HG02588 (cell line): ENCODE measurements around the gene GMFB.

Experiments used
- ATAC-seq: cut with Tn5 transposase; IDR thresholded peaks from one replicate; pipeline ENCODE4 v1.9.1; 2021; ENCODE audit warnings: mild to moderate bottlenecking, moderate library complexity; ENCODE audit not compliant: unreplicated experiment

Gene GMFB

DNA sequence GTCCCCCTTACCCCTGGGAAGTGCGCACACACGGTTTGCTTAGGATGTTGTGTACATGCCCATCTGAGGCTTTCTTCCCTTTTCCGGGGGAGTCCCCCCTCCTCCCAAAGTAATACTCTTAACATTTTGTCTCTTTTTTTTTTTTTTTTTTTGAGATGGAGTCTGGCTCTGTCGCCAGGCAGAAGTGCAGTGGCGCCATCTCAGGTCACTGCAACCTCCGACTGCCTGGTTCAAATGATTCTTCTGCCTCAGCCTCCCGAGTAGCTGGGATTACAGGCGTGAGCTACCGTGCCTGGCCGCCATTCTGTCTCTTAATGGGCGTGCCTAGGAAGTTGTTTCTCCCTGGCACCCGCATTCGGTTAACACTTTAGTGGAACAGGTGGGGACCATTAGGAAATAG is 4.5 kb upstream of the GMFB start:
- no peak for ATAC-seq

DNA sequence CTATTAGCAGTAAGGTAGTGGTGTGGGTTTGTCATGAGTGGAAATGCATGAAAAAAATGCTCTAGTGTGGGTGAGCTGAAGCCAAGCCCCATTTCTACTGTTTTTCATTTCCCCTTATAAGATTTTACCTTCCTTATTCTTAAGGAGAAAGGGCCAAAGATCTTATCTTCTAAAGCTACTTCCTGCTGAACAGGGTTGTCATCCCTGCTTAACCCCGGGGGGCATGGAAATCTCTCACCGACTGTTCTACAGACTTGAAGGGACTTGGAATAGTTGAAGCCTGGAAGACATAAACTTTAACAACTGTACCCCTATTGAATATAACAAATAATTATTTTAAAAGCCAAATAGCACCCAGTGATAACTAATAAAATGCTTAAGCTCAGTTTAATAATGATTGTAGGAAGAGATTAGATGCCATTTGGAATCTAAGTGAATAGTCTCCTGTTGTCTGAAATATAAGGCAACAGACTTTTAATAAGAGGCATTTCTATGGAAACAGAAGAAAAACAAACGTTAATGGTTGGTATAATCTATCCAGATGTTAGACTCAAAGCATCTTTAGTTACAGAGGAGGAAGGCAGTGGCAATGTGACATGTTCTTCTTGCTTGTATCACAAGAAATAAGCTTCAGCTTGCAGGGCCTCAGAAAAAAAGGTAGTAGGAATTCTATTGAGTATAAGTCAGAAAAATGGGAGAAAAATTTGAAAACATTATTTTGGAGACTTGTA is 1.8 kb upstream of the GMFB start:
- ATAC-seq = no peak

DNA sequence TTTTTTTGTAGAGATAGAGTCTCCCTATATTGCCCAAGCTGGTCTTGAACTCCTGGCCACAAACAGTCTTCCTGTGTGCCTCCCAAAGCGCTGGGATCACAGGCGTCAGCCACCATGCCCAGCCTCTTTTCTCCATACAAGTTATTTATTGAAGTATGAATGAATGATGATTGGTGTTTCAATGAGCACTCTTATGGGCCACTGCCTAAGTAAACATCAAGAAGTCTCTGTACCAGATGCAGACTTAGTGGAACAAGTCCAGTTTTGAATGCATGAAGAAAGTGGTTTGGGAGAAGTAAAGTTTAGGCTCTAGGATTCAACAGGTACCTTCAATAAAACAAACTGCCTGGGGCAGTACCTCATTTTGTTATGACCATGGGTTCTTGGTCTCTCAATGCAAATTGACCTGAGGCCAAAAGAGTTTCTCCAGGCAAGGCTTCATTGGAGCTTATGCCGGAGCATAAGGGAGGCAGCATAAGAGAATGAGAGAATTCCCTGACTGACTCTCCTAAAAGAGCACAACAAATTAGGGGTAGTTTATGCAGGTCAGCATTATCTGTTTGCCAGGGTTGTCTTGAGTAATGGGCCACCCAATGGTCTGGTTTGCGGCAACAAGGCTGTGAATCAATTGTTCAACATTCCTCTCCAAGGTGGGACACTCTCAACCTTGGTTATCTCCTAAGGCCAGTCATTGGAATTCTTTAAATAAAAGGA is 1.1 kb upstream of the GMFB start:
- ATAC-seq = no peak

DNA sequence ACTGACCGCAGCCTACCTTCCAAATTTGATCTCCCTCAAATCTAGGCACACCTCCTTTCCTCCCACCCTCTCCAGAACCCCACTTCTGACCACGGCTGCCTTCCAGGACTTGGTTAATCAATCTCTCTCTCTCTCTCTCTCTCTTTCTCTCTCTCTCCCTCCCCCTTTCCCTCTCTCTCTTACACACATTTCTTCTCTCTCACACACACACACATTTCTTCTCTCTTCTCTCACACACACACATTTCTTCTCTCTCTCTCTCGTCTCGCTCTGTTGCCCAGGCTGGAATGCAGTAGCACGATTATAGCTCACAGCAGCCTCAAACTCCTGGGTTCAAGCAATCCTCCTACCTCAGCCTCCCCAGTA is 521 bp upstream of the GMFB start:
- ATAC-seq = no peak

DNA sequence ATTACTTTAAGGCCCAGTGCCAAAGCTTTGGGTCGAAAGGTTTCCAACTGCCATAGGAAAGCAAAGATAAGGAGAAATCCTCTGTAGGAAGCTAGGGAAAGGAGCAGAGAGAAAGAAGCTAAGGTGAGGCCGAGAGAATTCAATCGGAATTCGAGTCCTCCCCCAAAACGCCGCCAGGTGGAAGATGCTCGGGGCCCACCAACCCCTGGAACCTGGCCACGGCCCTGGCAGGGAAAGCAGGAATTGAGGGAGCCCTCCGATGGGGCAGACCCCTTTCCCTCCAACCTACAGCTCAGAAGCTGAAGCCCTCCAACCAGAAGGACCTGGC is 498 bp downstream of the GMFB start:
- ATAC-seq = no peak

DNA sequence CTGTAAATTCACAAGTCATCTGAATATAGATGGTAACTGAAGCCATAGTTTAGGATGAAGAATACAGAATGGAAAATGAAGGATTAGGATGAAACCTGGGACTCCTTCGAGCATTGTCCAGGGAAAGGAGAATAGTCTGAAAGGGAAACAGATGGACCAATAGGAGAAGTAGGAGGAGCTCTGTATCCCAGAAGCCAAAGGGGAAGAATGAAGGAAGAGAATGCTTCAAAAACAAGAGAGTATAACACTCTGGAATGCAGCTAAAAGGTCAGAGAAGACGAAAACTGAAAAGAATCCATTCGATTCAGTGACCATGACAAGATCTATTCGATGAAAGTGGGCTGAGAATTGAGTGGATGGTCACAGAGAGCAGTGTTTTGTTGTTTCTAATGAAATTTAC is 1.0 kb downstream of the GMFB start:
- ATAC-seq = no peak

DNA sequence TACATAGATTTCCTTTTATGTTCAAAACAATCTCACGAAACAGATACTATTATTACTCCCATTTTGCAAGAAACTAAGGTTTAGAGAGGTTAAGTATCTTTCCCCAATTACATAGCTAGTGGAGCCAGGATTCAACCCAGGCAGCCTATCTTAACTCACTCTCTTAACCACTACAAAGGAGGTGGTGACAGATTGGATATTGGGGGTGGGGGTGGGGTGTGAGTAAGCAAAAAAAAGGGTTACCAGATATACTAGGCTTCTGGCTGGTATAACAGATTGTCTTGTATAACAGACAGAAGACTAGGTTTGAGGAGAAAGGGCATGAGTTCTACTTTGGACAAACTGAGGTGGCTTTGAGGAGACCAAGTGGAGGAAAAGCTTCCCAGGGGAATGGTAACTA is 2.1 kb downstream of the GMFB start:
- no peak for ATAC-seq

DNA sequence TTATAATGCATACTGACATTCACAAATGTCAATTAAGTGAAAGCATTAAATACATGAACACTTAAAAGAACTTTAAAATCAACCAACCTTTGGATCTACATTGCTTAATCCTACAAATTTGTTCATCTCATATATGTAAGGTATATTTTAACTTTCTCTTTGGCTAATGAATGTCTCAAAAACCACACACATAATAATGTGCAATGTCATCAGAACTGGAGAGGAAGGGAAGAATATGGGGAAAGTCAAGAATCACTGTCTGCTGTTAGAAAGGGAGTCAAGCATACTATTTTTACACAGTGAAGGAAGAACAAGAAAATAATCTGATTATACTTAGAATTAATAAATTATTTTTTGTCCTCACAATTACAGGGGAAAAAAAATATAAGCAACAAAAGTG is 4.9 kb downstream of the GMFB start:
- ATAC-seq = no peak

DNA sequence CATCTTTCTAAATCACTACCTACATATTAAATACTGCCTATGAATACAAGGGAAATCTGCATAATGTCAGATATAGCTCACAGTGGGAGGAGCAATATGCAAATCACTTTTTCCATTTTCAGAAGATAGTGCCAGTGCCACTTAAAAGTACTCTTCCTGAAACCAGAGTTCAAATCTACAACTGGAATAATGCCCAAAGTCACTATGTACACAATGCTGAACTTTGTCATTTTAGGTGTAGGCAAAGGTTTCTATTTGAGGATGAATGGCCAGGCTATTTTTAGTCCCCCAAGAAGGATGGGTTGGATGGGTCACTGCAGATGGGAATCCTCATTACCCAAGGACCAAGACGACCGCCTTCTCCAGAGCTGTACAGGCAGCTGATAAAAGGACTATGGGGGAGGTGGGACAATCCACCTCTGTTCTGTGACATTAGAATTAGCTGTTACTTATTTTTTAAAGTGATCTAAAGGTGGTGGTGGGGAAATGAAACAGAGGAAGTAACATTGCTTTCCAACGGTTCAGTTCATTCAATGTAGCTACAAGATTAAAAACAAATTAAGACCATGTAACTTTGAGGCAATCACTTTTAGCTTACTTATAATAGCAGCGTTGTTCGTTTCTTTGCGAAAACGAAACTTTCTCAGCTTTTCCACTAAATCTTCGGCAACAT is 5.6 kb downstream of the GMFB start:
- no peak for ATAC-seq

DNA sequence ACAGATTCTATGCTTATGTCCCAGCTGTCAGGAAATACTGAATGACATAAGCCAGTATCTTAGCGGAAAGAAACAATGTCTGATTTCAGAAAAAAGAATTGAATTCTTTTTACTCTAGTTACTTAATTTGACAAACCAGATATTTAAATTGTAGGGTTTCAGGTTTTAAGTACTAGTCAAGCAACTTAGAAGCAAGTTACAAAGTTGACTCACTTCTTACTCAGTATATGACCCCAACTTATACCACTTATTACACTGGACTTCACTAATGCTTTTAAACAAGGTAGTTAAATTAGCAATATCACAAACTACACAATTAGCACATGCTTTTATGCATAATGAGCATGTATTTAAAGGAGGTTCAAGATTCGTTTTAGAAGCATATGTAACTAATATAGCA is 7.1 kb downstream of the GMFB start:
- no peak for ATAC-seq

DNA sequence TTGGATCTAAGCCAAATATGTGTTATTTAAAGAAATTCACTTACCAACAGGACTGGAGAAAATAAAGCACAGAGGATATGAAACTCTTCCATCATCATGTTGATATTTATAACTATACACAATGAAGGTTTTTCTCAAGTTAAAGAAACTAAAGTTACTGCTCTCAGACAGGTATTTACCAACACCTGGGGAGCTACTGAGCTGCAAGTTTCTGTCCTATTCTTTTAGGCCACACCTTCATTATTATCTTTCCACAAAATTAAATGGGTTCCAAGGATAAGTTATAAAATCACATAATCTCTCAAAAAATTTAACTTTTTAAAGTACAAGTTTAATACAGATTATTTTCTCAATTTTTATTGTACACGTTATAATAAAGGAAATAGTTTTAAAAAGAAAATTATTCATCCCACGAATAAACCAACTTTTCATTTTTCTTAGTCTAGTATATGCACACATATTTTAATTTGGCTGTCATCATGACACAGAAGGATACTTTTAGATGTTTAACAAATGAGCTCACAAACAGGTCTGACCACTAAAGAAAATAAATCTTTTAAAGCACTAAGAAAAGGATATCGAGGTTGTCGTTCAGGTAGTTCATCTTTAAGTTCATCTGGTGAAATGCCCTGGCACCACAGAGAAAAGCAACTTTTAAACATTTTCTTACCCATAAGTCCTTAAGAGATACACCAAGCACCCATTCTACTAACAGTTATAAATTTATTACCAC is 7.8 kb downstream of the GMFB start:
- ATAC-seq = no peak

DNA sequence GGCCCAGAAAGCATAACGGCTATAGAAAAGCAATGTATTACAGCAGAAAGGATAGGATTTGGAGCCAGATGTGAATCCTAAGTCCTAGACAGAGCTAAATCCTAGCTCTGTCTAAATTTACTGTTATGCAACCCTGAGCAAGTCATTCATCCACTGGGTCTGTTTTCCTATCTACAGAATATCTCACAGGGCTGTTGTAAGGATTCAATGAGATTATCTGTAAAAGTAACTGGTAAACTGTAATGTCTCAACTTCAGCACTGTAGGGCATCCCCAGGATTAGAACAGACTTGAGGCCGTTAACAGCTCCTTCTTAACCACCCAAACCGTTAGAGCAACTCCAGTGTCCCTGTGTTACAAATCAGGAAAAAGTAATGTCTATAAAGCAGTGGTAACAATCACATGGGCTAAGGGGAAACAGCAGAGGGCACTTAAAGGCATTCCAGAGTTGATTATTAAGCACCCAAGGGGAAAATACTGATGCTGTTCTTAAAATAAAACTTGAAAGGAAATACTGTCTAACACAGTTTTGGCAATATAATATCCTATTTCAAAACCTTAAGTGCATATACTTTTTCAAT is 10.1 kb downstream of the GMFB start:
- no peak for ATAC-seq

DNA sequence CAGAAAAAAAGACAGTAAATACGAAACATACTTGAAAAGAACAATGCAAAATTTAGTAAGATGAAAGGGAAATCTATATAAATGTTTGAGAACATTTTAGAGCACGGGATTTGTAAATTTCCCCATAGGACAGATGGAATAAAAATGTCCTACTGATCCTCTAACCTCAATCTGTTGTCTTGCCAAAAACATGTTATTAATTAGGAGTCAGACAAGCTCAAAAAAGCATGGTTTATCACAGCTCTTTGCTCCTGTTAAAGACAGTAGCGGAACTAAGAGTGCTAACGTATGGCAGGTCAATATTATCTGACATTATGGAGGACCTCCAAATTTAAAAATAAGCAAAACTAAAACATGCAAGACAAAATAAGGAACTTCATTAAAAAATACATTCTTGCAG is 12.9 kb downstream of the GMFB start:
- ATAC-seq = no peak

DNA sequence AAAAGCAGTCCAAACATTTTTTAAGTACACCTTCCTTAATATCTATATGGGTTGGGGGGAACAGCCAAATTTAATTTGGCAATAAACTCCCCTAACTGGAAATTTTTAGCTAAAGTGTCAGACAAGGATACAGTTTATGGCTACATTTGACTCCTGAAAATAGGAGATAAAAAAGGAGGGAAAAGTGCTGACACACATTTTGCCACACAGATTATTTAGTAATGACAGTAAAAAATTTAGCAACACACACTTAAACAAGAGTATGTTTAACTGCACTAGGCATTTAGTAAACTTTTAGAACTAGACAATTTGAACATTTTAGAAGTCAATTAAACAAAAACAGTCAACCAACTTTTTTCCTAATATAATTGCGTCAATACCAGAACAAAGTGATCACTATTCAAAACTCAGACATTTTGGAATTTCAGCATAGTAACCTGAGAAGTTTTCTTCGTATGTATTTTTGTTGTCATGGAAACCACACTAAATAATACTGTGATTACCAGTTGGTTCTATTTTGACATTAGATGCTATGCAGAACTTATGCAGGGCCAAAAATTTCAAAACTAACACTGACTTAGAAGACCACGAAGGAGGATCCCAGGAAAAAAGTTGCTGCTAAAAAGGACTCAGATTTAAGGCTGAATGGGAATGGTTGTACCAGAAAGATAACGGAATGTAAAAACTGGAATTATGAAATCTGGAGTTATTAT is 13.4 kb downstream of the GMFB start:
- no peak for ATAC-seq

DNA sequence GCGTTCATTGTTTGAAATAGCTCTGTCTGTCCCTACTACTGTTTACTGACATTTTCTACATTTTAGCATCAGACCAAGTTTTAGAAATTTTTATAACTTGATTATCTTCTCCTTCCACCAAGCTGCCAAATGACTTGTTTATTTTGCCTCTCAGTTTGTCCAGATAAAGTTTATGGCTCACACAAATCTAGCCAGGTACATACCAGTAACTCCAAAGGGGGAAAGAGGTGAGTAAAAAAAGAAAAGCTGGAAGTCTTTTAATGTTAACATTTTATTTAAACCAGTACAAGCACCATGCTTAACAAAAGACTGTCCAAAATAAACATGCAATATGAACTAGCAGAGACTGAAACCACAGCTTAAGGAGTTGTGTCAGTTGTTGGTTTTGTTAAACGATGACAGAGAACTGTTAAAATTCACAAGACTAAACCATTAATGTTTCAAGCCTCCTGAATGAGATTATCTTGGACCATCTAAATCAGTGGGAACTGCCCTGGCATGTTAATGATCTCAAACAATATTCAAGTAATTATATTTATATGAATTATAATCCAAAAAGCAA is 14.5 kb downstream of the GMFB start:
- ATAC-seq = no peak

DNA sequence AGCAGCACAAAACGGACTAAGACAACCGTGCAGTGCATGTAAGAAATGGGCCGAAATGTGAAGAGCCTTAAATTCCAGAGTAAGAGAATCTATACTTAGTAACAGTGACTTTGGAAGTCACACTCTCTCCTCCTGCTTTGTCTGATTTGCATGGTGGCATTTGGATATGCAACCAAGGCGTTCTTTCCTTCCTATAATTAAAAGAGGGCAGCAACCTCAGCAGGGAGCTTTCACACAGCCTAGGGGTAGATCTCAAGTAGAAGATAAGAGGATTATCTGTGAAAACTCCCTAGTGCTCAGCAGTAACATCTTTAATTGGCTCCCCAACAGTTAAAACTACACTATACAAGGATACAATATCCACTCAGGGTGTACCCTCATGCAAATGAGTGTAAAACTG is 16.5 kb downstream of the GMFB start:
- ATAC-seq = no peak

DNA sequence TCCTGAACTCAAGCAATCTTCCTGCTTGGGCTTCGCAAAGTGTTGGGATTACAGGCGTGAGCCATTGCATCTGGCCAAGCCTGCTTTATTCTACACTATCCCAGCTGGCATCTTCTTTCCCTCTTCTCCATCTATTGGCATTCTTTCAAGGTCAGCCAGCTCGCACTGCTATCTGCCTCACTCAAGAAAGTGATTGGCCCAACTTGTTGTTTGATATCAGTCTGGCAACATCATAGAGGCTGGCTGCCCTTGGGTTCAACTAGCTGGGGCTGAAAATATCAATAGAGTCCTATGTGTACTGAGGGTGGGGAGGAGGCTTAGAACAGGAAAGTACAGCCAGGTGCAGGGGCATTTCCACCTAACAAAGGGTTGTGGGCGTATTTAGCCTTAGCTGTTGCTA is 17.1 kb downstream of the GMFB start:
- ATAC-seq = no peak

DNA sequence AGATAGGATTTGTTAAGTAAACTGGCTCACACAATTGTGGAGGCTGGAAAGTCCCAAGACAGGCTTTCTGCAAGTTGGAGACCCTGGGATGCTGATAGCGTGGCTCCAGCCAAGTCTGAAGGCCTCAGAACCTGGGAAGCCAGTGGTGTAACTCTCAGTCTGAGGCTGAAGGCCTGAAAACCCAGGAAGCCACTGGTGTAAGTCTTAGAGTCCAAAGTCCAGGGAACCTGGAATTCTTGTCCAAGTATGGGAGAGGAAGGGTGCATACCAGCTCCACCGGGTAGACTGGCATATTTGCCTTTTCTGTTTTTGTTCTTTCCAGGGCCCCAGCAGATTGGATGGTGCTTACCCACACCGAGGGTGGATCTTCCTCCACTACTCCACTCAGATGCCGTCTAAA is 18.1 kb downstream of the GMFB start:
- no peak for ATAC-seq

DNA sequence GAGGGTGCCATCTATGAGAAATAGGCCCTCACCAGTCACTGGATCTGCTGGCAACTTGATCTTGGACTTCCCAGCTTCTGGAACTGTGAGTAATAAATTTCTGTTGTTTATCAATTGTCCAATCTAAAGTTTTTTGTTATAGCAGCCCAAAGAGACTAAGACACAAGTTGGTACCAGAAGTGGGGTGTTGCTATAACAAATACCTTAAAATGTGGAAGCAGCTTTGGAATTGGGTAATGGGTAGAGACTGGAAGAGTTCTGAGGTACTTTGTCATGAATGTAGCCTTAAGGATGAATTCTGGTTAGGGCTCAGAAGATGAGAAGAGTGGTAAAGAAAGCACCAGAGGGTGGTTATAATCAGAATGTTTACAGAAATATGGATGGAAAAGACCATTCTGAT is 21.5 kb downstream of the GMFB start:
- no peak for ATAC-seq

DNA sequence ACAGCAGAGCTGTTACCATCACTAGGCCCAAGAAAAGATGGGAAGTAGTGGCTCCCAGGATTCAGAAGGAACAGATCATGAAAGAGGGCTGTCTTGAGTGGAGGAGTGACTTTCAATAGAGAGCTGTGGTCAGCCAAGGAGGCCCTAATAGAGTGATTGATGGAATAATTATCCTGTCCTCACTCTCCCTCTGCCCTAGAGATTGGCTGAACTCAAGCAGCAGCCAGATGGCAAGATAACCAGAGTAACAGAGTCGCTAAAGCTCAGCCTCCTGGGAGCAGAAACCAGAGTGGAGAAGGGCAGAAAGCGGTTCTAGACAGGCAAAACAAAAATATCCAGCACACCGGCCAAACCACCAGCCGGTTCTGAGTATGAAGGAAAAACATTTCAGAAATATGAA is 23.1 kb downstream of the GMFB start:
- ATAC-seq = no peak

DNA sequence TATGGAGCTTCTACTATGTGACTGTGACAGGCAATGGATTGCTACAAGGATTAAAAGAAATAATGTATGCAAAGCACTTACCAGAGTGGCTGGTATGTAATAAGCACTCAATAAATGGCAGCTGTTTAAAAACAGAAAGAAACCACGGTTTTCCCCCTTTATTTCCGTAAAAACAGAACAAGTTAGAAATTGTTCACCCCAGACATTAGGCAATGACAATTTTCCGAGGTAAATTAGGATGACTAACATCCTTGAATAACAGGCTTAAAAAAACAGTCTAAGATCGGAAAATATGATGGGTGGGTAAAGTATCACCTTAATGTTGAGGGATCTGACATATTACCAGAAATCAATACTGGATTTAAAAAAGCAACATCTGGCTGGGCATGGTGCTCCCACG is 26.7 kb downstream of the GMFB start:
- ATAC-seq = no peak
